GM10266 (cell line): ENCODE results near the gene DCTN3.

Experiments used
- DNase-seq: peaks from one replicate; pipeline ENCODE4 v3.0.0; 2012; ENCODE audit errors: extremely low spot score
- CTCF ChIP-seq: IDR thresholded peaks from 2 replicates; pipeline ENCODE4 v1.5.1; 2012; ENCODE audit warnings: mild to moderate bottlenecking, low read depth; ENCODE audit not compliant: control insufficient read depth, insufficient read depth; ENCODE audit errors: missing control alignments

DCTN3 gene

GRCh38 chr9:34579104-34579807 is 41.0 kb downstream of the DCTN3 start:
- DNase-seq, result no peak
- TF ChIP-seq CTCF, result no peak

GRCh38 chr9:34578241-34579103 is 41.8 kb downstream of the DCTN3 start:
- DNase-seq, result no peak
- TF ChIP-seq CTCF, result no peak

GRCh38 chr9:34577400-34578240 is 42.7 kb downstream of the DCTN3 start:
- TF ChIP-seq CTCF, result no peak
- DNase-seq, result no peak

- no peak for TF ChIP-seq CTCF
- no peak for DNase-seq
These were observed 43.5 kb downstream of the DCTN3 start for GRCh38 chr9:34576597-34577399.

GRCh38 chr9:34575862-34576596 is 44.3 kb downstream of the DCTN3 start:
- no peak for TF ChIP-seq CTCF
- no peak for DNase-seq

GRCh38 chr9:34575241-34575640 is 45.1 kb downstream of the DCTN3 start:
- DNase-seq, result no peak
- no peak for TF ChIP-seq CTCF
